Heart right ventricle (tissue), 16 donors: ENCODE results near the gene ZNRF1. TPM values are rescaled to one million over a fixed set of nuclear protein-coding genes. Genes with fewer than 3 reads are reported as not detected.

ENCODE experiments used
- ATAC-seq, 8 donors: fragments of 200-7000 bp; cut with Tn5 transposase; one replicate each; pipeline ENCODE4 v1.9.1; 2020; ENCODE audit warnings: mild to moderate bottlenecking in 8 of 8, moderate library complexity in 8 of 8, moderate number of reproducible peaks in 1 of 8
- DNase-seq, 2 donors: peaks; one replicate each; pipeline ENCODE4 v3.0.0-alpha.2; 2020
- H3K27ac ChIP-seq, 10 donors: fragments of 200-600 bp; sonication (generic) in 2 of 10; one replicate each; pipeline versions ENCODE4 v1.5.0 to v1.8.0; 2020 to 2022; ENCODE audit warnings: mild to moderate bottlenecking in 3 of 10
- H3K27me3 ChIP-seq, 7 donors: fragments of 200-600 bp; one replicate each; pipeline ENCODE4 v1.8.0; 2021 to 2022; ENCODE audit warnings: mild to moderate bottlenecking in 2 of 7
- H3K36me3 ChIP-seq, 9 donors: fragments of 200-600 bp; sonication (generic) in 1 of 9; one replicate each; pipeline versions ENCODE4 v1.5.0 to v1.8.0; 2020 to 2022; ENCODE audit warnings: mild to moderate bottlenecking in 2 of 9
- H3K4me1 ChIP-seq, 9 donors: fragments of 200-600 bp; sonication (generic) in 1 of 9; one replicate each; pipeline versions ENCODE4 v1.5.0 to v1.8.0; 2020 to 2022; ENCODE audit warnings: mild to moderate bottlenecking in 4 of 9
- H3K4me3 ChIP-seq, 10 donors: fragments of 200-600 bp; sonication (generic) in 2 of 10; one replicate each; pipeline versions ENCODE4 v1.5.0 to v1.8.0; 2020 to 2022; ENCODE audit warnings: mild to moderate bottlenecking in 7 of 10, moderate library complexity in 2 of 10
- H3K9me3 ChIP-seq, 11 donors: fragments of 200-600 bp in 10 of 11; sonication (generic) in 2 of 11; one replicate each; pipeline versions ENCODE4 v1.5.0 to v1.8.0; 2013 to 2022; ENCODE audit warnings: mild to moderate bottlenecking in 2 of 11, control low read depth in 1 of 11, moderate library complexity in 1 of 11
- WGBS, 2 donors: extraction: QIAGEN DNeasy Blood & Tissue Kit; methylation state at CpG; one replicate each; pipeline ENCODE4 v1.1.7; 2013; ENCODE audit warnings: inconsistent platforms in 1 of 2; 5-methylcytosine and 5-hydroxymethylcytosine counted together
- intact Hi-C, 10 donors: fragments of 100-400 bp; cut with DNase I; formaldehyde crosslinking; loops; one replicate each; pipeline versions ENCODE4 v1.11.1 to v1.14.2; 2022
- polyA plus RNA-seq, 2 donors: library from polyadenylated mRNA; stranded (reverse); fragments of 200-250 nt; gene quantifications; one replicate each; pipeline ENCODE4 v1.2.3, GENCODE V29; 2013
- total RNA-seq, 10 donors: library from RNA; stranded (reverse); fragmentation: NEBNext Ultra II Directional in 3 of 10; extraction: Animal tissue kit (Norgen Biotek cat#: 25700) in 3 of 10; gene quantifications; one replicate each; pipeline versions ENCODE4 v1.2.1 to v1.2.4, GENCODE V29; 2021 to 2023
- TF ChIP-seq, protein P1 (sequence below), 9 donors: fragments of 200-600 bp; sonication (generic) in 2 of 9; IDR thresholded peaks; one replicate each; pipeline versions ENCODE4 v1.5.0 to v1.8.0; 2021 to 2022; ENCODE audit warnings: antibody characterized with exemption in 9 of 9, mild to moderate bottlenecking in 5 of 9, moderate library complexity in 1 of 9
- donor health status: Arrhythmogenic right ventricular cardiomyopathy.
- donor health status: ischemic (EF 13 %, LVEDD 7.1; RV severe dilation, severe dysfunction).
- donor health status: healthy with polysubstance abuse.
- donor health status: DM: no; HTN: yes; CAD: no.
- donor health status: DM: no; HTN: no; CAD: no.
- donor health status: ischemic (EF 25% LVEDD 6.9; RV normal size, moderate dysfunction).
- donor health status: ischemic (EF 25% LVEDD 5.7; RV mildly dilated, moderate dysfunction).
- donor health status: healthy.
- donor health status: DM: yes; HTN: yes; CAD: no.
- donor health status: Ischemic cardiomyopathy.
- donor health status: ischemic (EF 35%, LVEDD 5.7; RV mildly dilated, moderate dysfunction).
- donor health status: nonischemic (EF 11% LVEDD 7.7; RV severe dilation, severe dysfunction).
- donor health status: DM: yes; HTN: yes; CAD: no.
- donor health status: PGD.
- donor health status: ischemic (EF 29% LVEDD 5.4; RV normal size, mild dysfunction).
- donor health status: nonischemic (EF 23%, LVEDD 6.1; RV moderate dilation, normal function).

ZNRF1 gene
- total and polyA plus RNA-seq, 12 donors: 13.1 to 30.8 (median 20.8) TPM

- Histone ChIP-seq H3K9me3 (no peaks in the 10 kb centered on the region), H3K4me3 (no peak overlapping the region), H3K4me1 (peaks cover 8 to 69% (median 36%) of the 10 kb centered on the region in 9 donors), H3K27ac (peak overlapping the region in 3 of 10 donors; percentile 24 to 78 (median 59)), H3K27me3 (no peaks in the 10 kb centered on the region), H3K36me3 (no peaks in the 10 kb centered on the region)
- intact Hi-C loops: loop anchor here in 3 of 10 donors (2.0 to 5.0 kb wide), 2 partner anchors 17 to 44 kb away; no protein-coding TSS in a partner anchor
- DNase-seq: no peak
- no peak for ATAC-seq
- TF ChIP-seq, protein P1, sequence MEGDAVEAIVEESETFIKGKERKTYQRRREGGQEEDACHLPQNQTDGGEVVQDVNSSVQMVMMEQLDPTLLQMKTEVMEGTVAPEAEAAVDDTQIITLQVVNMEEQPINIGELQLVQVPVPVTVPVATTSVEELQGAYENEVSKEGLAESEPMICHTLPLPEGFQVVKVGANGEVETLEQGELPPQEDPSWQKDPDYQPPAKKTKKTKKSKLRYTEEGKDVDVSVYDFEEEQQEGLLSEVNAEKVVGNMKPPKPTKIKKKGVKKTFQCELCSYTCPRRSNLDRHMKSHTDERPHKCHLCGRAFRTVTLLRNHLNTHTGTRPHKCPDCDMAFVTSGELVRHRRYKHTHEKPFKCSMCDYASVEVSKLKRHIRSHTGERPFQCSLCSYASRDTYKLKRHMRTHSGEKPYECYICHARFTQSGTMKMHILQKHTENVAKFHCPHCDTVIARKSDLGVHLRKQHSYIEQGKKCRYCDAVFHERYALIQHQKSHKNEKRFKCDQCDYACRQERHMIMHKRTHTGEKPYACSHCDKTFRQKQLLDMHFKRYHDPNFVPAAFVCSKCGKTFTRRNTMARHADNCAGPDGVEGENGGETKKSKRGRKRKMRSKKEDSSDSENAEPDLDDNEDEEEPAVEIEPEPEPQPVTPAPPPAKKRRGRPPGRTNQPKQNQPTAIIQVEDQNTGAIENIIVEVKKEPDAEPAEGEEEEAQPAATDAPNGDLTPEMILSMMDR (IDR thresholded peaks at IDR 0.05): no peak
- 92 to 93% methylated on average over 8 of the region's 8 CpGs for WGBS, 2 donors
Observed at GRCh38 chr16:75063549-75064088, 64.8 kb downstream of the ZNRF1 start.

- intact Hi-C loops: loop anchor here in 3 of 10 donors (5.0 kb wide), 1 partner anchor 43 kb away; no protein-coding TSS in a partner anchor
- no peaks in the 10 kb centered on the region for H3K9me3 ChIP-seq
- H3K4me3 ChIP-seq: no peak overlapping the region
- peaks cover 8 to 68% (median 41%) of the 10 kb centered on the region in 9 donors for H3K4me1 ChIP-seq
- peak overlapping the region in 1 of 10 donors; percentile 15 for H3K27ac ChIP-seq
- ATAC-seq (no peak), DNase-seq (no peak)
- 80 to 86% methylated on average over 15 of the region's 15 CpGs for WGBS, 2 donors
- TF ChIP-seq, protein P1 (IDR thresholded peaks at IDR 0.05): no peak
- H3K27me3 ChIP-seq: no peaks in the 10 kb centered on the region
- H3K36me3 ChIP-seq: no peaks in the 10 kb centered on the region
Observed at GRCh38 chr16:75064403-75065148, 65.8 kb downstream of the ZNRF1 start.

- TF ChIP-seq, protein P1 (IDR thresholded peaks at IDR 0.05): no peak
- Histone ChIP-seq H3K36me3 (no peaks in the 10 kb centered on the region), H3K27ac (peak overlapping the region in 1 of 10 donors; percentile 31), H3K4me1 (peaks cover 10 to 74% (median 47%) of the 10 kb centered on the region in 9 donors), H3K27me3 (no peaks in the 10 kb centered on the region), H3K4me3 (no peak overlapping the region), H3K9me3 (no peaks in the 10 kb centered on the region)
- intact Hi-C loops: no loop called here
- ATAC-seq (peak in 1 of 8 donors; percentile 8), DNase-seq (no peak)
- 62 to 66% methylated on average over 10 of the region's 10 CpGs for WGBS, 2 donors
Observed at GRCh38 chr16:75065149-75065505, 66.3 kb downstream of the ZNRF1 start.

DNA sequence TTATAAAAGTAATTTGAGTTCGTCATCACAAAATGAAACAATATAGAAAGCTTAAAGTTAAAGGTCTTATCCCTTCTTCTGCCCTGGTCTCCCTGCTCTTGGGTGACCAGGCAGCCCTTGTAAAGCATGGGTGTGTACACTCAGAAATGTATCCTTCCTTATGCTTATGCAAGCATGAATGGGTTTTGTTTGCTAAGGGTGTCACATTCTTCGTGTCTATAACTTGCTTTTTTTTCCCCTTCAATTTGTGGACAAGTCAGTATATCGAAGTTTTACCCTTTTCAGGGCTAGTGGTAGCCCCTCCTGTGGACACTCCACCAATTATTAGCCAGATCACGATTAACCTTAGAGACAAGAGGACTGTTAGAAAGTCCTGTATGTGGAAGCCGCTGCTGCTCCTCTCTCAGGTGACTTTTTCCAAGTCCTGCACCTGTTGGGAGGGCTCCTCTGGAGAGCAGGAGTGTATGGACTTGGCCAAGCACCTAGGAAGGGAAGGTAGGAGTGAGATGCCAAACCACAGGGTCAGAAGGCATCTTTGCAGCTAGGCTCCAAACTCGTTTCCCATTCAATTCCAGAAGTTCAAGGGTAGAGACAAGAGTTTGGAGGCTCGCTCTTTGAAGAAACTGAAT, 66.8 kb downstream of the ZNRF1 start:
- H3K4me1 ChIP-seq: peaks cover 11 to 78% (median 52%) of the 10 kb centered on the region in 9 donors
- DNase-seq: no peak
- 87 to 93% methylated on average over 7 of the region's 7 CpGs for WGBS, 2 donors
- intact Hi-C loops: no loop called here
- no peak overlapping the region for H3K4me3 ChIP-seq
- no peaks in the 10 kb centered on the region for H3K27me3 ChIP-seq
- no peak for ATAC-seq
- peak overlapping the region in 1 of 10 donors; percentile 31 for H3K27ac ChIP-seq
- TF ChIP-seq, protein P1 (IDR thresholded peaks at IDR 0.05): no peak
- no peaks in the 10 kb centered on the region for H3K9me3 ChIP-seq
- no peaks in the 10 kb centered on the region for H3K36me3 ChIP-seq
